Mammary epithelial cell (primary cell): ENCODE measurements around the gene TMPRSS12.

Experiments
- EZH2 ChIP-seq: IDR thresholded peaks from 2 replicates; pipeline ENCODE4 v1.6.1; 2012; ENCODE audit warnings: low read length, inconsistent platforms, borderline replicate concordance
- TF ChIP-seq, protein P1 (sequence below), 2 donors: IDR thresholded peaks in 1 of 2; conservative IDR thresholded peaks in 1 of 2; 2 replicates each; pipeline ENCODE4 v1.5.1; 2011 to 2012; ENCODE audit warnings: inconsistent platforms in 2 of 2, low read length in 2 of 2, mild to moderate bottlenecking in 2 of 2, control low read depth in 1 of 2, low read depth in 1 of 2; ENCODE audit not compliant: insufficient read depth in 1 of 2; ENCODE audit errors: extremely low read depth in 1 of 2

- TF ChIP-seq, protein P1, sequence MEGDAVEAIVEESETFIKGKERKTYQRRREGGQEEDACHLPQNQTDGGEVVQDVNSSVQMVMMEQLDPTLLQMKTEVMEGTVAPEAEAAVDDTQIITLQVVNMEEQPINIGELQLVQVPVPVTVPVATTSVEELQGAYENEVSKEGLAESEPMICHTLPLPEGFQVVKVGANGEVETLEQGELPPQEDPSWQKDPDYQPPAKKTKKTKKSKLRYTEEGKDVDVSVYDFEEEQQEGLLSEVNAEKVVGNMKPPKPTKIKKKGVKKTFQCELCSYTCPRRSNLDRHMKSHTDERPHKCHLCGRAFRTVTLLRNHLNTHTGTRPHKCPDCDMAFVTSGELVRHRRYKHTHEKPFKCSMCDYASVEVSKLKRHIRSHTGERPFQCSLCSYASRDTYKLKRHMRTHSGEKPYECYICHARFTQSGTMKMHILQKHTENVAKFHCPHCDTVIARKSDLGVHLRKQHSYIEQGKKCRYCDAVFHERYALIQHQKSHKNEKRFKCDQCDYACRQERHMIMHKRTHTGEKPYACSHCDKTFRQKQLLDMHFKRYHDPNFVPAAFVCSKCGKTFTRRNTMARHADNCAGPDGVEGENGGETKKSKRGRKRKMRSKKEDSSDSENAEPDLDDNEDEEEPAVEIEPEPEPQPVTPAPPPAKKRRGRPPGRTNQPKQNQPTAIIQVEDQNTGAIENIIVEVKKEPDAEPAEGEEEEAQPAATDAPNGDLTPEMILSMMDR (conservative IDR thresholded peaks at IDR 0.05 in 1 of 2, IDR thresholded peaks at IDR 0.05 in 1 of 2; ENCODE audit: extremely low read depth in 1 of 2, insufficient read depth in 1 of 2, low read depth in 1 of 2, low read length in 2 of 2): no peak
- TF ChIP-seq EZH2: no peak
Measured at GRCh38 chr12:50882563-50882962, 39.8 kb downstream of the TMPRSS12 start.
